ENCODE data around the gene MIA2. TPM values are rescaled to one million over a fixed set of nuclear protein-coding genes. Genes with fewer than 3 reads are reported as not detected.
"Not testable (repeated sequence)": the region's sequence is repeated elsewhere in the genome, so short reads cannot be mapped to it uniquely, and the experiment has no call there.

The MIA2 gene
- polyA plus RNA-seq, 1 donor: 231 TPM

DNA sequence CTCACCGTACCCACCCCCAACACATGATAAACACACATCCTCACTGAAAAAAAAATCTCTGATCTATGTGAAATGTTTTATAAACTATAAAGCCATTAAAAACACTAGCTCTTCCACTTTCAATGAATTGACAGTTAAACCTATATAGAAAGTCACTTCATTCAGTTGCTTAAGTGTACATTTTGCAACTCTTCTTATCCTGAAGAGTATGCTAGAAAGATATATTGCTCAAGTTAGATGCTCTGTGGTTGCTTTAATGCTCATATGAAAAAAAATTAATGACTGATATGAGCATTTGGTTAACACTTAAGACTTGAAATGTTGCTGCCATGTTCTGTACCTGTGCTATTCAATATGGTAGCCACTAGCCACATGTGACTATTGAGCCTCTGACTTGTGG lies 21.0 kb upstream of the MIA2 start:
- Histone ChIP-seq H3K36me3 (ENCODE audit: control insufficient read depth, insufficient read depth, low read length) (no peaks in the 10 kb centered on the region), H3K27me3 (ENCODE audit: control insufficient read depth, insufficient read depth, low read length) (no peaks in the 10 kb centered on the region), H3K4me1 (ENCODE audit: control insufficient read depth, insufficient read depth, low read length) (peaks cover 3% of the 10 kb centered on the region), H3K27ac (ENCODE audit: low read length) (no peak overlapping the region), H3K4me3 (ENCODE audit: low read length) (no peak overlapping the region), H3K9me3 (ENCODE audit: control insufficient read depth, low read depth, low read length) (no peaks in the 10 kb centered on the region)
- WGBS (ENCODE audit: insufficient coverage, low lambda C conversion rate): no CpG with 5 or more reads among the region's 1 CpG
- no peak for DNase-seq

DNA sequence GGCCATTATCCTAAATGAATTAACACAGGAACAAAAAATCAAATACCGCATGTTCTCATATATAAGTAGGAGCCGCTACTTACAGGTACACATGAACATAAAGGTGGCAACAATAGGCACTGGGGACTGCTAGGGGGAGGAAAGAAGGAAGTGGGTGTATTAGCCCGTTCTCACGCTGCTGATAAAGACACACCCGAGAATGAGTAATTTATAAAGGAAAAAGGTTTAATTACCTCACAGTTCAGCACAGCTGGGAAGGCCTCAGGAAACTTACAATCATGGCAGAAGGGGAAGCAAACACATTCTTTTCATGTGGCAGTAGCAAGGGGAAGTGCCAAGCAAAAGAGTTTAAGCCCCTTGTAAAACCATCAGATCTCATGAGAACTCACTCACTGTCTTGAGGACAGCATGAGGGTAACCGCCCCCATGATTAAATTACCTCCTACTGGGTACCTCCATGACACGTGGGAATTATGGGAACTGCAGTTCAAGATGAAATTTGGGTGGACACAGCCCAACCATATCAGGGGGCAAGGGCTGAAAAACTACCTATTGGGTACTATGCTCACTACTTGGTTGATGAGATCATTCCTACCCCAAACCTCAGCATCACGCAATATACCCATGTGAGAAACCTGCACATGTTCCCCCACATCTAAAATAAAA lies 16.4 kb upstream of the MIA2 start:
- H3K27me3 ChIP-seq (ENCODE audit: control insufficient read depth, insufficient read depth, low read length): no peaks in the 10 kb centered on the region
- no peaks in the 10 kb centered on the region for H3K36me3 ChIP-seq (ENCODE audit: control insufficient read depth, insufficient read depth, low read length)
- no peak overlapping the region for H3K4me3 ChIP-seq (ENCODE audit: low read length)
- no peaks in the 10 kb centered on the region for H3K9me3 ChIP-seq (ENCODE audit: control insufficient read depth, low read depth, low read length)
- H3K4me1 ChIP-seq (ENCODE audit: control insufficient read depth, insufficient read depth, low read length): peaks cover 11% of the 10 kb centered on the region
- H3K27ac ChIP-seq (ENCODE audit: low read length): no peak overlapping the region
- DNase-seq: no peak
- WGBS (ENCODE audit: insufficient coverage, low lambda C conversion rate): 87% methylated on average over 3 of the region's 8 CpGs

DNA sequence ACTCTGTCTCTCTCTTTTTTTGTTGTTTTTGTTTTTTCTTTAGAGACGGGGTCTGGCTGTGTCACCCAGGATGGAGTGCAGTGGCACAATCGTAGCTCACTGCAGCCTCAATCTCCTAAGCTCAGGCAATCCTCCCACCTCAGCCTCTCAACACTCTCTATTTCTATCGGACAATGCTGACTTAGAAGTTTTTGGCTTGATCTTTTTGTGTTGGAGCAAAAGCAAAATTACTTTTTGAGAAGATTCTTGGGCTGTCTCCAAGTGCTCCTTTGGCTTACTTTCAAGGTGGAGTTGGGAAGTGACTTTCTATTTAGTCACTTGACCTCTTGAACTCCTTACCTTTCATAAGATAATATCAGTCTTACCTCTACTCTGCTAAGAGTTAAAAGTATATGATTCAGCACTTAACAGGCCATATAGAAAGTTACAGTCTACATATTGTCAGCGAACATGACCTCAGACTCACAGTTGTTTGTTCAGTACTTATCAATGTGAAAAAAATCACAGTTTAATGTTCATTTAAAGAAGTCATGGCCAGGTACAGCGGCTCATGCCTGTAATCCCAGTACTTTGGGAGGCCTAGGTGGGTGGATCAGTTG lies 15.4 kb upstream of the MIA2 start:
- peak; percentile 38 to 81 for DNase-seq
- H3K36me3 ChIP-seq (ENCODE audit: control insufficient read depth, insufficient read depth, low read length): no peaks in the 10 kb centered on the region
- peaks cover 11% of the 10 kb centered on the region for H3K4me1 ChIP-seq (ENCODE audit: control insufficient read depth, insufficient read depth, low read length)
- H3K27me3 ChIP-seq (ENCODE audit: control insufficient read depth, insufficient read depth, low read length): no peaks in the 10 kb centered on the region
- WGBS (ENCODE audit: insufficient coverage, low lambda C conversion rate): 60% methylated on average over 1 of the region's 5 CpGs
- H3K9me3 ChIP-seq (ENCODE audit: control insufficient read depth, low read depth, low read length): no peaks in the 10 kb centered on the region
- H3K27ac ChIP-seq (ENCODE audit: low read length): peak overlapping the region; percentile 78
- no peak overlapping the region for H3K4me3 ChIP-seq (ENCODE audit: low read length)

DNA sequence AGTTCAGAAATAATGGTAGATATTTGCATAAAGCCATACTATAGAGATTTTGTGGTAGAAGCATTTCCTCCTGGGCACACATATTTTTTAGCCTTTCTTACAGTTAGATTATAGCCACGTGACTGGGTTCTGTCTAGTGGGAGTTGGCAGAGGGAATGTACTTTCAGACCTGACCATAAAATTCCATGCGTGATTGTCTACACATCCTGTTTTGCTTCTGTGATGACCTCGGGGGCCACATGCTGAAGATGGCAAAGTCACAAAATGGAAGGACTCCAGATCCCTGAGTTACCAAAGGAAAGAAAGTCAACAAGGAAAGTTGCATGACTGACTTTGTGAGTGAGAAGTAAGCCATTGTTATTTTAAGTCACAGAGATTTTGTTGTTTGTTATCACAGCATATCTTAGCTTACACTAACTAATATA lies 14.6 kb upstream of the MIA2 start:
- WGBS (ENCODE audit: insufficient coverage, low lambda C conversion rate): no CpG with 5 or more reads among the region's 3 CpGs
- no peaks in the 10 kb centered on the region for H3K9me3 ChIP-seq (ENCODE audit: control insufficient read depth, low read depth, low read length)
- H3K27me3 ChIP-seq (ENCODE audit: control insufficient read depth, insufficient read depth, low read length): no peaks in the 10 kb centered on the region
- H3K4me1 ChIP-seq (ENCODE audit: control insufficient read depth, insufficient read depth, low read length): peaks cover 11% of the 10 kb centered on the region
- H3K4me3 ChIP-seq (ENCODE audit: low read length): no peak overlapping the region
- DNase-seq: peak; percentile 48 to 74
- H3K36me3 ChIP-seq (ENCODE audit: control insufficient read depth, insufficient read depth, low read length): no peaks in the 10 kb centered on the region
- peak overlapping the region; percentile 78 for H3K27ac ChIP-seq (ENCODE audit: low read length)

DNA sequence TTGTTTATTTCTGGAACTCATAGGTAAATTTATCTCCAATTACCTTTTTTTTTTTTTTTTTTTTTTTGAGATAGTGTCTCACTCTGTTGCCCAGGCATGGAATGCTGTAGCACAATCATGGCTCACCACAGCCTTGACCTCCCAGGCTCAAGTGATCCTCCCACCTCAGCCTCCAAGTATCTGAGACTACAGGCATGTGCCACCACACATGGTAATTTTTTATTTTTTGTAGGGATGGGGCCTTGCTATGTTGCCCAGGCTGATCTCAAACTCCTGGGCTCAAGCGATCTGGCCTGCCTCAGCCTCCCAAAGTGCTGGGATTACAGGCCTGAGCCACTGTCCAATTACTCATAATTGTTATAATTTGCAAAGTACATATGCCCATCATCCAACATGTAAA lies 13.2 kb upstream of the MIA2 start:
- not testable (repeated sequence) for H3K9me3 ChIP-seq (ENCODE audit: control insufficient read depth, low read depth, low read length); H3K27me3 ChIP-seq (ENCODE audit: control insufficient read depth, insufficient read depth, low read length); H3K27ac ChIP-seq (ENCODE audit: low read length); H3K36me3 ChIP-seq (ENCODE audit: control insufficient read depth, insufficient read depth, low read length); H3K4me3 ChIP-seq (ENCODE audit: low read length); DNase-seq
- H3K4me1 ChIP-seq (ENCODE audit: control insufficient read depth, insufficient read depth, low read length): peaks cover 11% of the 10 kb centered on the region
- no CpG with 5 or more reads among the region's 1 CpG for WGBS (ENCODE audit: insufficient coverage, low lambda C conversion rate)

DNA sequence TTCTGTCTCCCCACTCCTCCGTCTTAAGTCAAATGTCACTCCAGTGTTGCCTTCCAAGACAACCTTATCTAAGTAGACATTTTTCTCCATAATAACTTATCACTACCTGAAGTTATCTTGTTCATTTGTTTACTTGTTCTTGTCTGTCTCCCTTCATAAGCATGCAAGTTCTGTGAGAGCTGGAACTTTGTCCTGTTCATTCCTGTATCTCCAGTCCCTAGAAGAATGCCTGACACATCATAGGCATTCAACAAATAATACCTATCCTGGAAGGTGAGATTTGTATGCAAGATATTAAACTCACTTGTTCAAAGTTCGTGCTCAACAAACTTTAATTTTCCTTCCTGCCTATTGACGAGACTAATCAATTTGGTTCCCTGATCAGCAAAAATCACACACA lies 5.7 kb upstream of the MIA2 start:
- Histone ChIP-seq H3K27ac (ENCODE audit: low read length) (peak overlapping the region; percentile 82), H3K27me3 (ENCODE audit: control insufficient read depth, insufficient read depth, low read length) (no peaks in the 10 kb centered on the region), H3K4me1 (ENCODE audit: control insufficient read depth, insufficient read depth, low read length) (peaks cover 17% of the 10 kb centered on the region), H3K36me3 (ENCODE audit: control insufficient read depth, insufficient read depth, low read length) (no peaks in the 10 kb centered on the region), H3K9me3 (ENCODE audit: control insufficient read depth, low read depth, low read length) (no peaks in the 10 kb centered on the region), H3K4me3 (ENCODE audit: low read length) (no peak overlapping the region)
- WGBS (ENCODE audit: insufficient coverage, low lambda C conversion rate): 20% methylated on average over 1 of the region's 3 CpGs
- peak in 1 of 2 donors; percentile 61 for DNase-seq

DNA sequence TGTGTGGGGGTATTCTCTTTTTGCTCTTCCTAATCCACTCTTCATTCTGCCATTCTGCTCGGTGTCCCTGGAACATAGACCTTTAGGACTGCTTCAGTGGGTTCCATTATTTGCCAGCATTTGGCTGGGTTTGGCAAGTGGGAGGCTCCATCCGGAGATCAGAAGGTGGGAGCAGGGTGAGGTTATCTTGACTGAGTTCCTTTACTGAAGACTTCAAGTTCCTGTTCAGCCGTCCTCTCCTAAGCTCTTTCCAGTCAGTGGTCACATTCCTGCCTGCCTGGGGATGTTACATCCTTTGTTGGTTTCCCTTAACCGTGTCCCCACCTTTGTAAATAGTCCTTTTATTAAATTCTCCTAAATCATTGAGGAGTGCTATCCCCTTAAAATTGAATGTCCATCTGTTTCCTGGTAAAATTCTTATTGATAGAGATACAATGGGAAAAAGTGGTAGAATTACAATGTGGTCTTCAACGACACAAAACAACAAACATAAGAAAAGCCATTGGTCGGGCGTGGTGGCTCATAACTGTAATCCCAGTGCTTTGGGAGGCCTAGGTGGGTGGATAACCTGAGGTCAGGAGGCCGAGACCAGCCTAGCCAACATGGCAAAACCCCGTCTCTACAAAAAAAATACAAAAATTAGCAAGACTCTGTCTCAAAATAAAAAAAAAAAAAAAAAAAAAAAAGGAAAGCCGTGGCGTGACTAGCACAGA lies 5.0 kb upstream of the MIA2 start:
- Histone ChIP-seq H3K9me3 (ENCODE audit: control insufficient read depth, low read depth, low read length) (no peaks in the 10 kb centered on the region), H3K27ac (ENCODE audit: low read length) (peak overlapping the region; percentile 82), H3K4me3 (ENCODE audit: low read length) (no peak overlapping the region), H3K27me3 (ENCODE audit: control insufficient read depth, insufficient read depth, low read length) (no peaks in the 10 kb centered on the region), H3K36me3 (ENCODE audit: control insufficient read depth, insufficient read depth, low read length) (no peaks in the 10 kb centered on the region), H3K4me1 (ENCODE audit: control insufficient read depth, insufficient read depth, low read length) (peaks cover 17% of the 10 kb centered on the region)
- 62% methylated on average over 2 of the region's 11 CpGs for WGBS (ENCODE audit: insufficient coverage, low lambda C conversion rate)
- no peak for DNase-seq

DNA sequence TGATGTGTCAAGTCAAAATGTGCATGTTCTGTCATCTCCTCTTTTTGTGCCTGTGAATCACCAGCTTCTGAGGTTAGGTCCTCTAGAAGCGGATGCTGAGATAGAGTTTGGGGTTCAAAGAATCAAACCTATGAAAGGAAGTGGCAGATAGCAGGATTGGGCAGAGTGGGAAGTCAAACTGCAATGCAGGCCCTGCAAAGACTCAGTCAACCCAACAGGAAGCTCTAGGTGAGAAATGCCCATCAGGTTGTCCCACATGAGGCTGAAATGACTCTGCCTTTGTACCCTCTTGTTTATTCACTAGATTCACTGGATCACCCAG lies 4.5 kb upstream of the MIA2 start:
- WGBS (ENCODE audit: insufficient coverage, low lambda C conversion rate): 100% methylated on average over 1 of the region's 1 CpG
- H3K27ac ChIP-seq (ENCODE audit: low read length): no peak overlapping the region

DNA sequence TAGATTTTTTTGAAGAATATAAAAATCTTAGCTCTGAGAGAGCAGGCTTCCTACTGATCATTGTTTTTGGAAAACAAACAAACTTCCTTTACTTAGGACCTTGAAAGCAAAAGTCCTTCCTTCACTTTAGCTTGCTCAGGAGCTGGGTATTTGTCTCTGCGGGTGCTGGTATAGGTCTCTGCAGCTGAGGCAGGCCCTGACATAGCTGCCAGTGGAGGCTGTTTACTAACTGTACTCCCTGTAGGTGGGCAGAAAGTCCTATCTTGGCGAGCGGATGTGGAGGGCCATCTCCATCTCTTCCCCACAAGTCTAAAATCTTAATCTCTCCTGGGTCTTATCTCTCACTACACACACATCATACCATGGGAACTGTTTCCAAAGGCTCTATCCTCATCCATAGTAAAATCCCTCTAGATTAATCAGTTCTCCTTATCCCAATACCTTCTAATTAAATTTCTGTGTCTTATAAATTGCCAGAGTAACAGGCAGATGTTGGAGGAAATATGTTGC lies 4.1 kb upstream of the MIA2 start:
- no peaks in the 10 kb centered on the region for H3K36me3 ChIP-seq (ENCODE audit: control insufficient read depth, insufficient read depth, low read length)
- H3K27me3 ChIP-seq (ENCODE audit: control insufficient read depth, insufficient read depth, low read length): no peaks in the 10 kb centered on the region
- no peak overlapping the region for H3K27ac ChIP-seq (ENCODE audit: low read length)
- no peak overlapping the region for H3K4me3 ChIP-seq (ENCODE audit: low read length)
- DNase-seq: no peak
- no CpG with 5 or more reads among the region's 3 CpGs for WGBS (ENCODE audit: insufficient coverage, low lambda C conversion rate)
- no peaks in the 10 kb centered on the region for H3K9me3 ChIP-seq (ENCODE audit: control insufficient read depth, low read depth, low read length)
- H3K4me1 ChIP-seq (ENCODE audit: control insufficient read depth, insufficient read depth, low read length): peaks cover 17% of the 10 kb centered on the region

More for the DNA sequence above, 4.5 kb upstream of the MIA2 start:
- Histone ChIP-seq H3K4me3 (ENCODE audit: low read length) (no peak overlapping the region), H3K36me3 (ENCODE audit: control insufficient read depth, insufficient read depth, low read length) (no peaks in the 10 kb centered on the region), H3K27me3 (ENCODE audit: control insufficient read depth, insufficient read depth, low read length) (no peaks in the 10 kb centered on the region), H3K4me1 (ENCODE audit: control insufficient read depth, insufficient read depth, low read length) (peaks cover 17% of the 10 kb centered on the region), H3K9me3 (ENCODE audit: control insufficient read depth, low read depth, low read length) (no peaks in the 10 kb centered on the region)
- DNase-seq: no peak

DNA sequence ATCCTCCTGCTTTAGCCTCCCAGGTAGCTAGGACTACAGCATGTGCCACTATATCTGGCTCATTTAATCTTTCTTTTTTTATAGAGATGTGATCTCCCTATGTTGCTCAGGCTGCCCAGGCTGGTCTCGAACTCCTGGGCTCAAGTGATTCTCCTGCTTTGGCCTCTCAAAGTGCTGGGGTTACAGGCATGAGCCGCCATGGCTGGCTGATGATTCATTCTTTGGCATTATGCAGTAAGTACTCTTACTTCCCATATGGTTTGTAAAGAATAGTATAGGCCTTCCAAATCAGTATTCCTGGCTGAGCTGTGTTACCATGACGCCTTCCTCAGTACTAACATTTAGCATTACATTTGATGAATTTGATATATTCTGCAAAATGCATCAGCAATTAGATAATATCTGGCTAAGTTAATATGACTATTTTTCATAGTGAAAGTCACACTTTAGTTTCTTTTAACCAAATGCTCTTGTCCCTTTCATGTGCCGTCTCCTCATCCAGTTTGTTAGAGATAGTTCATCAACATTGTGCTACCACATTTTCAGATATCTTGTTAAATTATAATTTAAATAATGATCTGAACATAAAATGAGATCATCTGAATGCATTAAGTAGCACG lies 3.2 kb upstream of the MIA2 start:
- Histone ChIP-seq H3K27ac (ENCODE audit: low read length) (no peak overlapping the region), H3K4me1 (ENCODE audit: control insufficient read depth, insufficient read depth, low read length) (peaks cover 17% of the 10 kb centered on the region), H3K4me3 (ENCODE audit: low read length) (no peak overlapping the region), H3K36me3 (ENCODE audit: control insufficient read depth, insufficient read depth, low read length) (no peaks in the 10 kb centered on the region), H3K27me3 (ENCODE audit: control insufficient read depth, insufficient read depth, low read length) (no peaks in the 10 kb centered on the region), H3K9me3 (ENCODE audit: control insufficient read depth, low read depth, low read length) (no peaks in the 10 kb centered on the region)
- 57% methylated on average over 1 of the region's 5 CpGs for WGBS (ENCODE audit: insufficient coverage, low lambda C conversion rate)
- DNase-seq: no peak
